Measurements from ENCODE around the gene PRKCQ. TPM values are rescaled to one million over a fixed set of nuclear protein-coding genes. Genes with fewer than 3 reads are reported as not detected.

PRKCQ gene
- total RNA-seq, 2 donors from 2014 or later = 0.33 to 6.0 TPM

DNA sequence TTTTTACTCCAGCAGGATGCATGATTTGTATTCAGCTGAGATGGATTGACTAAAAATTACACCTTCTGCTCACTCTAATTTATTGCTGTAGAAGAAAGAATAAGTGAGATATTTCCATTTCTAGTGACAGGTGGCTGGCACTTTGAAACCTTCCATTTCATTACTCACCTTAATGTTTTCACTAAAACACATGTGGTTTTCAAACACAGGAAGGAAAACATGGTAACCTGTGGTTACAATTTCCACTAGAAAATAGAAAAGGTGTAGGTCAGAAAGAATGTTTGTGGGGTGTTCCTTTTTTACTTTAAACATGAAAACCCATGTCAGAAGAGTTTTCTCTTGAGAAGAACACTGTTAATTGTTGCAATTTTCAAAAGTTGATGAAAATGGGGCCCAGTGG lies 12.0 kb upstream of the PRKCQ start:
- intact Hi-C loops (cut with DNase I) = no loop called here
- Histone ChIP-seq H3K36me3 (replicated peaks in 1 of 2; ENCODE audit: insufficient read depth in 1 of 2, low read depth in 2 of 2) (no peaks in the 10 kb centered on the region), H3K9me3 (no peaks in the 10 kb centered on the region), H3K4me3 (no peak overlapping the region), H3K27me3 (no peaks in the 10 kb centered on the region), H3K4me1 (no peaks in the 10 kb centered on the region), H3K27ac (no peak overlapping the region)
- TF ChIP-seq CTCF (IDR thresholded peaks at IDR 0.05) = no peak
- TF ChIP-seq POLR2A (IDR thresholded peaks at IDR 0.05) = no peak
- ATAC-seq = no peak
- no peak for DNase-seq

DNA sequence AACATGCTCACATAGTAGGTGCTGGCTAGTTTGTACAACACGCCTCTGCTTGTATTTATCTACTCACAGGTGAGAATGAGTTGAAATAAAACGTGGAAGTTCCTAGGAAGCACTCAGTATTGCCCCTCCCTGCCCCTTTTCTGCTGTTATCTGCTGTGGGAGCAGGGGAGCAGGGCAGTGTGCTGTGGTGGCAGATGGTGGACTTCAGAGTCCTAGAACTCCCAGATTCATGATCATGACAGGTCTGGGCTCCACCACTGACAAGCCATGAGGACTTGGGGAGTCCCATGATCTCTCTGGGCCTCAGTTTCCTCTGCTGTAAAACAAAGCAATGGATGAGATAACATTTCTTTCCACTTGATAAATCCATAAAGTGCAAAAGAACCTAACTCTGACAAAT lies 11.6 kb upstream of the PRKCQ start:
- Histone ChIP-seq H3K27ac (no peak overlapping the region), H3K4me3 (no peak overlapping the region), H3K36me3 (replicated peaks in 1 of 2; ENCODE audit: insufficient read depth in 1 of 2, low read depth in 2 of 2) (no peaks in the 10 kb centered on the region), H3K27me3 (no peaks in the 10 kb centered on the region), H3K9me3 (no peaks in the 10 kb centered on the region), H3K4me1 (no peaks in the 10 kb centered on the region)
- TF ChIP-seq CTCF (IDR thresholded peaks at IDR 0.05) (no peak), POLR2A (IDR thresholded peaks at IDR 0.05) (no peak)
- intact Hi-C loops (cut with DNase I) = no loop called here
- ATAC-seq (no peak), DNase-seq (no peak)
- WGBS, 2 donors = 59 to 65% methylated on average over 2 of the region's 2 CpGs

- no peak for ATAC-seq
- WGBS, 2 donors = 93 to 95% methylated on average over 4 of the region's 4 CpGs
- Histone ChIP-seq H3K27ac (no peak overlapping the region), H3K36me3 (replicated peaks in 1 of 2; ENCODE audit: insufficient read depth in 1 of 2, low read depth in 2 of 2) (no peaks in the 10 kb centered on the region), H3K27me3 (no peaks in the 10 kb centered on the region), H3K9me3 (no peaks in the 10 kb centered on the region), H3K4me1 (no peaks in the 10 kb centered on the region), H3K4me3 (no peak overlapping the region)
- intact Hi-C loops (cut with DNase I) = no loop called here
- TF ChIP-seq CTCF (IDR thresholded peaks at IDR 0.05) = no peak
- TF ChIP-seq POLR2A (IDR thresholded peaks at IDR 0.05) = no peak
- no peak for DNase-seq
These were observed 10.0 kb upstream of the PRKCQ start for GRCh38 chr10:6590100-6590499.

GRCh38 chr10:6589287-6590094 lies 9.4 kb upstream of the PRKCQ start:
- no peak for DNase-seq
- ATAC-seq = no peak
- intact Hi-C loops (cut with DNase I) = no loop called here
- Histone ChIP-seq H3K27me3 (no peaks in the 10 kb centered on the region), H3K9me3 (no peaks in the 10 kb centered on the region), H3K27ac (no peak overlapping the region), H3K4me1 (no peaks in the 10 kb centered on the region), H3K4me3 (no peak overlapping the region), H3K36me3 (replicated peaks in 1 of 2; ENCODE audit: insufficient read depth in 1 of 2, low read depth in 2 of 2) (no peaks in the 10 kb centered on the region)
- TF ChIP-seq CTCF (IDR thresholded peaks at IDR 0.05) = no peak
- TF ChIP-seq POLR2A (IDR thresholded peaks at IDR 0.05) = no peak
- WGBS, 2 donors = 69 to 79% methylated on average over 11 of the region's 11 CpGs

DNA sequence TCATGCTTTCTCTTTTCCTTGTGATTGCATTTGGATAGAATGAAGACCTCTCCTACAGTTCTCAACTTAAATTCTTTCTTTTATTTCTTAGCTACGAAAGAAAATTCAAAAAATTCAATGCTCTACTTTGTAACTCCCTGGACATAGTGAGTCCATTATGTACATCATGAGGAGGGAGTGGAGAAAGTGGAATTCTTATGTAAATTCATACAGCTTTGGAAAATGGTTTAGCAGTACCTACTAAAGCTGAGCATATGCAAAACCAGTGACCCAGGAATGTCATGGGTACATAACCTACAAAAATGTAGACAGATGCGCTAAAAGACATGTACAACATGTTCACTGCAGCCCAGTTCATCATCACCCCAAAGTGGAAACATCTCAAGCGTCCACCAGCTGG lies 8.8 kb upstream of the PRKCQ start:
- no peak for ATAC-seq
- WGBS, 2 donors = 79 to 87% methylated on average over 3 of the region's 3 CpGs
- H3K27me3 ChIP-seq = no peaks in the 10 kb centered on the region
- no peak for DNase-seq
- no peak overlapping the region for H3K27ac ChIP-seq
- intact Hi-C loops (cut with DNase I) = no loop called here
- TF ChIP-seq CTCF (IDR thresholded peaks at IDR 0.05) (no peak), POLR2A (IDR thresholded peaks at IDR 0.05) (no peak)
- no peaks in the 10 kb centered on the region for H3K4me1 ChIP-seq
- no peaks in the 10 kb centered on the region for H3K9me3 ChIP-seq
- no peaks in the 10 kb centered on the region for H3K36me3 ChIP-seq (replicated peaks in 1 of 2; ENCODE audit: insufficient read depth in 1 of 2, low read depth in 2 of 2)
- H3K4me3 ChIP-seq = no peak overlapping the region

Data from body of pancreas (tissue), 4 donors.